Stimulated activated CD8-positive, alpha-beta memory T cell treated with anti-CD3 and anti-CD28 coated beads, Interleukin-4, amount 100 ng/mL, for 24 hours (primary cell): ENCODE data around the gene SLC5A9.
"Not testable (repeated sequence)": the region's sequence is repeated elsewhere in the genome, so short reads cannot be mapped to it uniquely, and the experiment has no call there.

Source experiments
- DNase-seq: peaks from one replicate; pipeline ENCODE4 v3.0.0-alpha.2; 2020; ENCODE audit warnings: low read depth

SLC5A9 gene

GRCh38 chr1:48214366-48214765, 8.2 kb upstream of the SLC5A9 start:
- not testable (repeated sequence) for DNase-seq

- no peak for DNase-seq
These were observed 7.7 kb upstream of the SLC5A9 start for GRCh38 chr1:48214820-48215219.

- DNase-seq = no peak
These were observed 7.3 kb upstream of the SLC5A9 start for GRCh38 chr1:48215222-48215621.

DNA sequence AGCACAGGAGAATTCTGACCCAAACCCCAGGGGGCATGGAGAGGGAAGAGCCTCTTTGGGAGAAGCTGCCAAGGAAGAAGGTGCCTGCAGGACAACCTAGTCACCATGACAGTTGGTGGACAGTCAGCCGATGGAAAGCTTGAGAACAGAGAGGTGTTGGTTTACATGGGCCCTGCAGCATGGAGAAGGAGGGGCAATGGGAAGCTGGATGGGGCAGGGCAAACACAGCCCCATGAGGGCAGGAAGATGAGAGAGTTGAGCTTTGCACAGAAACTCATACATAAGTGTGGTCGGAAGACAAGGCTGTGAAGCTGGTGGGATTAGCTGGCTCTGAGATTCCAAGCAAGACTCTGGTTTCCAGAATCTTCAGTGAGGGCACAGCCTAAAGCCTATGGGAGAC, 6.6 kb upstream of the SLC5A9 start:
- DNase-seq = no peak

DNA sequence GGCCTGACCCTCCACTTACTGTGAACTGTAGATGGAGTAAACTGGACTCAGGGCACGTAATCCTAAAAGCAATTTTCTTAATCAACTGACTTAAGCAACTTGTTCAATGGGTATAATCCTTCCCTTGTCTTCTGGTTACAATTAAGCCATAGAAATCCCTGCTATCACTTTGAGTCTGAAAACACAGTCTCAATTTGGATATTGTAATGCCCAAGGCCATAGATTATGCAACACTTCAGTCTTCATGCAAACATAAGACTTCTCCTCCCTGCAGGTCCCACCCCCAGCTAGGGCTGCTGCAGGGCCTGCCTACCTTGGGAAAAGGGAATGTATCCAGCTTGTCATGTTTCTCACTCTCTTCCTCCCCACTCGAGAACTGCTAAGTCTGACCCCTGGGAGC, 6.2 kb upstream of the SLC5A9 start:
- no peak for DNase-seq

GRCh38 chr1:48216941-48217340, 5.6 kb upstream of the SLC5A9 start:
- DNase-seq = no peak

DNA sequence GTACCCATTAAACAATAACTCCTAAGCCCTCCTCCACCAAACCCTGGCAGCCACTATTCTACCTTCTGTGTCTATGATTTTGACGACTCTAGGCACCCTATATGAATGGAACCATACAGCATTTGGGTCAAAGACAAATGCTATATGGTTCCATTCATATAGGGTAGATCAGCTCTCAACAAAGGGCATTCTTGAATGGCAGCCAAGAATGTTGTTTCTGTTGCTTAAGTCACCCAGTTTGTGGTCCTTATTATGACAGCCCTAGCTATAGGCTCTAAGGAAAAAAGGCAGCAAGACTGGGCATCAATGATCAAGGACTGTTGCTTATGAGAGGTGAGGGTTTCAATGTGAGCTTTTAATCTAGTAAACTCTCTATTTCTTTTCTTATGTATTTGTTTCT, 4.7 kb upstream of the SLC5A9 start:
- no peak for DNase-seq

DNA sequence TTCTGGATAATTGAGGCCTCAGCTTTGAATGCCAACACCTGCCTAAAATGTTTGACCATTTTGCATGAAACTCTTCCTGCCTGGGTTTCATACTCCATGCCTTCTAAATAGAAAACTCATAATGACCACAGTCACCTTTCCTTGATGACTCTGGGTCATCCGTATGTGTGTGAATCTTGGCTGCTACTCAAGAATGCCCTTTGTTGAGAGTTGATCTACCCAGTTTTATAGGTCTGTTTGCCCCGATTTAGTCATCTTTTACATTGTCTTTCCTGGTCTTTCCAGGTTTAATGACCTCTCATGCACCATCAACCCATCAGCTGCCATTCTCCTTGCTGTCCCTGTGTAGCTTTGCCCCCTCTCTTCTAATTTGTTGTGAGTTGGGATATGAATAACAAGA, 2.7 kb upstream of the SLC5A9 start:
- no peak for DNase-seq

GRCh38 chr1:48221122-48221521, 1.4 kb upstream of the SLC5A9 start:
- DNase-seq = no peak

DNA sequence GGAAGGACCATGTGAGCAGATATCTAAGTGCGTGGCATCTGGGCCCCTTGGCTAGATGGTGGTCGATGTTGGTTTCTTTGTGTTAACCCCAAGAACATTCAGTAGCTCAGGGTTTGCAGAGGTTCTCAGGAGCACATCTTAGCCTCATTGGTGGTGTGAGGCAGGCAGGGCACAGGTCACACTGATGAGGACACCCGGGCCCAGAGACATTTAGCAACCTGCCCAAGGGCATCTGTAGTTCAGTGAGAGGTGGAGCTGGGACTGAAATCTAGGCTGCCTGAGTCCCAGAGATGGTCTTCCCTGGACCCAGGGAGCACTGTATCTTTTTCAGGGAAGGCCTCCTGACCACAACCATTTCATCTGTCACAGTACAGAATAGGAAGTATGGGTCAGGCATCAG, 859 bp upstream of the SLC5A9 start:
- DNase-seq = no peak

DNA sequence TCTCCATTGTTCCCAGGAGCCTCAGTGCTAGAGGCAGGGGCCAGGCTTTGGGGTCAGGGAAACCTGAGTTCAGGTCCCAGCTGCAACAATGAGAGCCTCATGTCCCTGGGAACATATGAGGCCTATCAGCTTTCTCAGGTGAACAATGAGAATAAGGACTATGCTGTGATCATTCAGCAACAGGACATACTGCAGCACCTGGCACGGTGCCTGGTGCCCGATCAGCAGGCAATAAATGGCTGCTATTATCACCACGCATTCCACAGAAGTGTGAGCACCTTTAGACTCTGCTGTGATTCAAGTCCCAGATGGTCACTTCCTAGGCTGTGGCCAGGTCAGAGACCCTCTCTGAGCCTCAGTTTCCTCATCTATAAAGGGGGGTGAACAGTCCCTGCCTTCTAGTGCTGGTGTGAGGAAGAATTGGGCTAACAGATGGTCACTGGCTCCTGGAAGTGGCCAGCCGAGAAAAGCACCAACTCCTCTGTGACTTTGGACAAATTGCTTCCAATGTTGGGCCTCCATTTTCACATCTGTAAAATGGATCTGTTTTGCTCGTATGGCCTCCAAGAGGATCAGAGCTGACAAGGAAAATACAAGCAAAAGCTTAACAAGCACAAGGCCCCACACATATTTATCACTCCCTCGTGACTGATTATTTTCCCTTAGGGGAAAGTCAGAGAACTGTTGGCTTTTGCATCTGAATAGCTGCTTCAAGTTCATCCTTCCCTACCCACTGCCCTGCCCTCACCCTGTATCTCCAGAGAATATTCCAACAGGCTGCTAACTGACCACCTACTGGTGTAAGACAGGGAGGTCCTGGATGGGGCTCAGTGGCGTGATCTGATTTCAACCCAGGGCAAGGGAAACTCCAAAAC, 1.1 kb downstream of the SLC5A9 start:
- no peak for DNase-seq

DNA sequence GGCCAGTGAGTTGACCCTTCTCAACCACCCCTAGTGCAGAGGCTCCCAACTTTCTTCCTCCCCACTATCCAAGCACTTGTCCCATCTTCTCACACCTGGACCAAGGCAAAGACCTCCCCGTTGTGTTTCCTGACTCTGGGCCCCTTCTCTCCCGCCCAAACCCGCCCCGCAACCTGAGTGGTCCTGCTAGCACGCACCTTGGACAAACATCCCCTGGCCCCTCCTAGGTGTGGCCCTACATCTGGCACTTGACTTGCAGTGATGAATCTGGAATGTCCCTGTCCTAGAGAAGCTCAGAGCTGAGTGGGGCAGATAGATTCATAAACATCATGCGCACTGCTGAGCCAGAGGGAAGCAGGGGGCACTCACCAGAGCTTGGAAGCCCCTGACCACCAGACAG, 2.3 kb downstream of the SLC5A9 start:
- no peak for DNase-seq

- DNase-seq = no peak
These were observed 3.1 kb downstream of the SLC5A9 start for GRCh38 chr1:48225579-48225978.

DNA sequence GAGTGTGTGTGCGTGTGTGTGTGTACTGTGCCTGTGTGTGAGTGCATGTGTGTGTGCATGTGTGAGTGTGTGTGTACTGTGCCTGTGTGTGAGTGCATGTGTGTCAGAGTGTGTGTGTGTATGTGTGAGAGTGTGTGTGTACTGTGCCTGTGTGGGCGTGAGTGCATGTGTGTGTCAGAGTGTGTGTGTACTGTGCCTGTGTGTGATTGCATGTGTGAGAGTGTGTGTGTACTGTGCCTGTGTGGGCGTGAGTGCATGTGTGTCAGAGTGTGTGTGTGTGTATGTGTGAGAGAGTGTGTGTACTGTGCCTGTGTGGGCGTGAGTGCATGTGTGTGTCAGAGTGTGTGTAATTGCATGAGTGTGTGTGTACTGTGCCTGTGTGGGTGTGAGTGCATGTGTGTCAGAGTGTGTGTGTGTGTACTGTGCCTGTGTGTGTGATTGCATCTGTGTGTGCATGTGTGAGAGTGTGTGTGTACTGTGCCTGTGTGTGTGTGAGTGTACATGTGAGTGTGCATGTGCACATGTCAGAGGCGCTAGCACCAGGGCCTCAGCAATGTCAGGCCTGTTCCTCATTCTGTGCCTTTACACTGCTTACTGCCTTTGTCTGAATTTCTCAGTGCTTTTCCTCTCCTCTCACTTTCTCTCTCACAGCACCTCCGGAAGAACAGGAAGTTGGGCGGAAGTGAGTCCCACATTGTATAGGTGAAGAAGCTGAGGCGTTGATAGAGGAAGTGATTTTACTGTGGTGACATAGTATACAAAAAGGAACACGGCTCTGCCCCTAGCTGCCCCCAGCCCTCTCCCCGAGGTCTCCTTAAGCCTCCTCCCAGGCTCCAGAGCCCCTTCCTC, 4.9 kb downstream of the SLC5A9 start:
- no peak for DNase-seq

- no peak for DNase-seq
These were observed 5.6 kb downstream of the SLC5A9 start for GRCh38 chr1:48228156-48228555.

DNA sequence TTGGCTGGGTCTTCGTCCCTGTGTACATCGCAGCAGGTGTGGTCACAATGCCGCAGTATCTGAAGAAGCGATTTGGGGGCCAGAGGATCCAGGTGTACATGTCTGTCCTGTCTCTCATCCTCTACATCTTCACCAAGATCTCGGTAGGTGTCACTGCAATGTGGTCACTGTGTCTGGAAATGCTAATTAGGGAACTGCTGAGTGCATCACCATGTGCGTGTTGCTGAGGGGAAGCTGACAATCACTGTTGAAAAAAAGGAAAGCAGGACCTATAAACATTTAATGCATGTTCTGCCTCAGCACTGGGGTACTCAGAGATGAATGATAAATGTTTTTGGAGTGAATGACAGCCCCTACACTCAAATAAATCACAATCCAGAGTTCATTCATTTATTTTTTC, 6.8 kb downstream of the SLC5A9 start:
- no peak for DNase-seq

GRCh38 chr1:48230236-48230635, 7.7 kb downstream of the SLC5A9 start:
- DNase-seq = no peak

- no peak for DNase-seq
These were observed 10.2 kb downstream of the SLC5A9 start for GRCh38 chr1:48232722-48233121.

DNA sequence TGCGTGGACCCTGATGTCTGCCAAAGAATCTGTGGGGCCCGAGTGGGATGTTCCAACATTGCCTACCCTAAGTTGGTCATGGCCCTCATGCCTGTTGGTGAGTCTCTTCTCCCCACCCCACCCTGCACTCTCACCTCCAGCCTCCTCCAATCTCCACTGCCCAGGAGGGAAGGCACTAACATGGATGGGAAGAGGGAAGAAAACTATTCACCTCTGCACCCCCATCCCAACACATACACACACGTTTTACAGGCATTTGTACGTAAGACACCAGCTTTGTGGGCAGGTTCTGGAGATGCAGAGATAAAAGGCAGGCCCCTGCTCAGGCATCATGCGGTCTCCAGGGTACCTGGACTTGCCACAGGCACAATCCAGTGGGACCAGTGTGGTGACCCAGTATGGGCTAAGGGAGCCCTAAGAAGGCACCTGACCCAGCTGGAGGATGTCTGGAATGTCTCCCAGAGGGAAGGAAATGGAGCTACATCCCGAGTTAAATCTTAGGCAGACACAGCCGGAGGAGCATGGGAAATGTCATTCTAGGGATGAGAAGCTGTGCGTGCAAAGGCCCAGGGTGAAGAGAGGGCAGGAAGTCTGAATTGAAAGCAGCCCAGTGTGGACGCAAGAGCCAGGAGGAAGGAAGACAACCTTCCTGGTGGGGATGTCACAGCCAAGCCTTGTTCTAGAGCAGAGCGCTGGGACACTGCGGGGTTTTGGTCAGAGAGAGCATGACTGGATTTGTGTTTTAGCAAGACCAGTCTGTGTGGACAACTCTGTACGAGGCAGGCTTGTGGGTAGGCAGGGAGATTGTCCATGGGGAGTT, 11.4 kb downstream of the SLC5A9 start:
- no peak for DNase-seq

DNA sequence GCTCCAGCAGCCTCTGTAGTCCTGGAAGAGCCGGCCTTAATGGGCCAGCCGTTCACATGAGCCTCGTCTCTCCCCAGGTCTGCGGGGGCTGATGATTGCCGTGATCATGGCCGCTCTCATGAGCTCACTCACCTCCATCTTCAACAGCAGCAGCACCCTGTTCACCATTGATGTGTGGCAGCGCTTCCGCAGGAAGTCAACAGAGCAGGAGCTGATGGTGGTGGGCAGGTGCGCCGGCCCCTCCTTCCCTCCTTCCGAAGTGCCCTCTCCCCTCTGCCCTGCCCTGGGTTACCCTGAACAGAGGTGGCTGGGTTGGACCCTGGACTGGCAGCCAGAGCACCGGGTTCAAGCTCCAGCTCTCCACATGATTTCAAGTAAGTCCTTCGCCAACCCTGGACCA, 13.1 kb downstream of the SLC5A9 start:
- DNase-seq = no peak

DNA sequence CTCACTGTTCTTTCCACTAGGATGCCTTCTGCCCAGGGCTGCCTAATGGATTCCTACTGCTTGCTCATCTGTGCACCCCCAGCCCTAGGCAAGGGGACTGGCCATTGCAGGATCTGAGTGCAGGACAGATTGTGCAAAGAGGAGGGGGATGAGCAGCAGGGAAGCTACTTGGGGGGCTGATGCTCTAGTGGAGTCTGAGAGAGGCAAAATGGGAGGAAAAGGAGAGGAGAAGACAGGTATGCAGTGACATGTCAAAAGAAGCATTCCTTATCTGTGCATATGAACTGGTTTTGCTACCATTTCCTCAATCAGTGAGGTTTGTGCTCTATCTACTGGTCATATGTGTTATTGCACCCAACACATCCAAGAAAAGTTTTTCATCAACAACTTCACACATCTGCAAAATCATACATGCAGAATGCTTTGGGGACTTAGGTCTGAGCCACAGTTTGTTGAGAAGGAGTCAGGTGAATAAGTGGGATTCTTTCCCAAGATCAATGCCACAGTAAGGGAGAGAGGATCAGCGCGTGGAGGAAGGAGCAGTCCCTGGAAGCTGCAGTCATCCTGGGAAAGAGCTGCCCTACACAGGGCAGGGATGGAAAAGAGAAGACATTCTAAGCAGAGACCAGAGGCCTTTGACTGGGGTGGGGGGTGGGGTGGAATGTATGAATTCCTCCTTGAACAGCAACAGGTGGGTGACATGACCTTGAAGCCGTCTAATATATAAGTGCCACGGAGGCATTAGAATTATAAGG, 14.4 kb downstream of the SLC5A9 start:
- no peak for DNase-seq
